Activated CD8-positive, alpha-beta memory T cell treated with anti-CD3 and anti-CD28 coated beads for 36 hours (primary cell): ENCODE data around the gene IL11RA. TPM values are rescaled to one million over a fixed set of nuclear protein-coding genes. Genes with fewer than 3 reads are reported as not detected.

Experiments
- CTCF ChIA-PET: fragments of 350-600 bp; sonication (Branson Sonifier 250); formaldehyde crosslinking; loops from one replicate; lab custom pipeline; 2021; ENCODE audit warnings: antibody characterized with exemption; lab: Charles Lee
- POLR2A ChIA-PET: fragments of 350-600 bp; sonication (Branson Sonifier 250); formaldehyde crosslinking; loops from one replicate; lab custom pipeline; 2021; ENCODE audit warnings: antibody characterized with exemption; lab: Charles Lee
- total RNA-seq, 2 experiments: library from RNA; stranded (reverse); gene quantifications; one replicate each; pipeline ENCODE4 v1.2.3, GENCODE V29; 2021

IL11RA gene
- total RNA-seq = 10 to 100 TPM in 1 of 2 experiments, 1 to 10 TPM in 1; 9.3 to 11.1 TPM

GRCh38 chr9:34651876-34652601 lies at the start of gene IL11RA:
Gene IL11RA, plus strand, starts transcription at chr9:34652185. Its CDS starts 3,033 bp downstream, at chr9:34655218.
- ChIA-PET CTCF (interaction anchor here (1.3 to 2.6 kb wide), 2 partner anchors 13 kb away, joined by 3 to 8 read pairs; no protein-coding TSS in a partner anchor), POLR2A (no interaction called here)

GRCh38 chr9:34603610-34604231 lies 48.3 kb upstream of the IL11RA start:
- POLR2A ChIA-PET = no interaction called here
- CTCF ChIA-PET = interaction anchor here (0.7 to 2.2 kb wide), 16 partner anchors 12 to 215 kb away, joined by 3 to 15 read pairs (median 5); partner anchors contain the start of genes DCTN3 and SIGMAR1

GRCh38 chr9:34606190-34606589 lies 45.8 kb upstream of the IL11RA start:
- CTCF ChIA-PET = interaction anchor here (1.0 to 2.1 kb wide), 5 partner anchors 15 to 212 kb away, joined by 3 to 9 read pairs (median 3); no protein-coding TSS in a partner anchor

GRCh38 chr9:34606905-34607304 lies 45.1 kb upstream of the IL11RA start:
- CTCF ChIA-PET = interaction anchor here (0.9 to 1.7 kb wide), 3 partner anchors 9 to 203 kb away, joined by 3 to 9 read pairs (median 3); no protein-coding TSS in a partner anchor
- POLR2A ChIA-PET = no interaction called here

More at GRCh38 chr9:34606190-34606589, 45.8 kb upstream of the IL11RA start:
- POLR2A ChIA-PET = no interaction called here

GRCh38 chr9:34607331-34607730 lies 44.7 kb upstream of the IL11RA start:
- ChIA-PET CTCF (interaction anchor here (0.9 to 1.7 kb wide), 3 partner anchors 9 to 204 kb away, joined by 3 to 9 read pairs (median 3); no protein-coding TSS in a partner anchor), POLR2A (no interaction called here)

GRCh38 chr9:34610434-34611206 lies 41.4 kb upstream of the IL11RA start:
- POLR2A ChIA-PET = interaction anchor here (0.6 to 0.9 kb wide), 2 partner anchors 27 to 491 kb away, joined by 3 to 9 read pairs; partner anchors contain the start of gene SIGMAR1

GRCh38 chr9:34611251-34611810 lies 40.7 kb upstream of the IL11RA start:
- CTCF ChIA-PET = interaction anchor here (1.6 to 6.2 kb wide), 2 partner anchors 22 to 34 kb away, joined by 5 to 89 read pairs; partner anchors contain the start of genes ARID3C, GALT and SIGMAR1
- POLR2A ChIA-PET = interaction anchor here (0.6 to 1.3 kb wide), 3 partner anchors 23 to 492 kb away, joined by 3 to 9 read pairs (median 4); partner anchors contain the start of gene SIGMAR1

More at GRCh38 chr9:34610434-34611206, 41.4 kb upstream of the IL11RA start:
- CTCF ChIA-PET = interaction anchor here (6.2 kb wide), 1 partner anchor 23 kb away, joined by 89 read pairs; the partner anchor contains the start of genes ARID3C and SIGMAR1

GRCh38 chr9:34611811-34612787 lies 39.9 kb upstream of the IL11RA start, which contains the start of gene RPP25L:
Gene RPP25L, minus strand, starts transcription at chr9:34612097. Its CDS starts 801 bp downstream, at chr9:34611296.
- CTCF ChIA-PET = interaction anchor here (0.9 to 6.2 kb wide), 3 partner anchors 8 to 34 kb away, joined by 3 to 89 read pairs (median 5); partner anchors contain the start of genes ARID3C, DCTN3, GALT and SIGMAR1

GRCh38 chr9:34612788-34613390 lies 39.1 kb upstream of the IL11RA start:
- ChIA-PET CTCF (interaction anchor here (0.9 to 6.2 kb wide), 3 partner anchors 8 to 33 kb away, joined by 3 to 89 read pairs (median 5); partner anchors contain the start of genes ARID3C, DCTN3, GALT and SIGMAR1), POLR2A (interaction anchor here (0.6 to 1.3 kb wide), 3 partner anchors 8 to 34 kb away, joined by 4 to 5 read pairs (median 4); partner anchors contain the start of genes DCTN3 and GALT)

More at GRCh38 chr9:34611811-34612787, 39.9 kb upstream of the IL11RA start, which contains the start of gene RPP25L:
- POLR2A ChIA-PET = interaction anchor here (0.6 to 1.3 kb wide), 3 partner anchors 8 to 34 kb away, joined by 4 to 5 read pairs (median 4); partner anchors contain the start of genes DCTN3 and GALT

GRCh38 chr9:34615132-34615531 lies 36.9 kb upstream of the IL11RA start:
- ChIA-PET CTCF (interaction anchor here (0.7 to 6.2 kb wide), 2 partner anchors 18 to 87 kb away, joined by 3 to 89 read pairs; partner anchors contain the start of genes ARID3C and SIGMAR1), POLR2A (interaction anchor here (0.5 to 0.6 kb wide), 2 partner anchors 146 to 1537 kb away, joined by 5 to 8 read pairs; no protein-coding TSS in a partner anchor)

- ChIA-PET CTCF (interaction anchor here (0.7 to 2.6 kb wide), 8 partner anchors 8 to 82 kb away, joined by 3 to 20 read pairs (median 4); partner anchors contain the start of genes ARID3C and RPP25L), POLR2A (interaction anchor here (1.0 to 1.9 kb wide), 4 partner anchors 8 to 17 kb away, joined by 3 to 11 read pairs (median 5); partner anchors contain the start of genes ARID3C and SIGMAR1)
Observed at GRCh38 chr9:34620061-34620994, 31.7 kb upstream of the IL11RA start, which contains the start of gene DCTN3. Gene DCTN3, minus strand, starts transcription at chr9:34620495. Its CDS starts 31 bp downstream, at chr9:34620464.

- CTCF ChIA-PET = interaction anchor here (0.7 to 2.0 kb wide), 3 partner anchors 11 to 377 kb away, joined by 3 to 13 read pairs (median 4); no protein-coding TSS in a partner anchor
- POLR2A ChIA-PET = no interaction called here
Observed at GRCh38 chr9:34623374-34624235, 28.4 kb upstream of the IL11RA start.

GRCh38 chr9:34624475-34625185 lies 27.4 kb upstream of the IL11RA start:
- POLR2A ChIA-PET = interaction anchor here (1.1 kb wide), 1 partner anchor 12 kb away, joined by 3 read pairs; no protein-coding TSS in a partner anchor
- CTCF ChIA-PET = interaction anchor here (1.1 to 2.0 kb wide), 4 partner anchors 9 to 21 kb away, joined by 4 to 13 read pairs (median 8); no protein-coding TSS in a partner anchor
